CD4-positive, CD25-positive, alpha-beta regulatory T cell (primary cell): ENCODE data around the gene ATP2B3. TPM values are rescaled to one million over a fixed set of nuclear protein-coding genes. Genes with fewer than 3 reads are reported as not detected.

Experiments used
- ATAC-seq, 2 donors: fragments of 150-1000 bp; cut with Tn5 transposase; one replicate each; pipeline ENCODE4 v1.10.0; 2021; ENCODE audit warnings: low read depth in 2 of 2, moderate number of reproducible peaks in 2 of 2, moderate library complexity in 1 of 2
- DNase-seq, 3 donors: peaks; one replicate each; pipeline versions ENCODE4 v3.0.0 to v3.0.0-alpha.2; 2012 to 2022; ENCODE audit warnings: mixed read lengths in 1 of 3
- H3K27ac ChIP-seq: one replicate; pipeline ENCODE4 v1.7.0; 2013; ENCODE audit warnings: mild to moderate bottlenecking, low read length; ENCODE audit not compliant: insufficient read depth, poor library complexity, severe bottlenecking
- H3K27me3 ChIP-seq: one replicate; pipeline ENCODE4 v1.7.0; 2013; ENCODE audit warnings: low read length; ENCODE audit not compliant: control insufficient read depth, insufficient read depth
- H3K36me3 ChIP-seq: one replicate; pipeline ENCODE4 v1.7.0; 2013; ENCODE audit warnings: mild to moderate bottlenecking, low read length, moderate library complexity; ENCODE audit not compliant: control insufficient read depth, insufficient read depth
- H3K4me1 ChIP-seq: 2 replicates; pipeline ENCODE4 v1.7.0; 2013; ENCODE audit warnings: mild to moderate bottlenecking, low read length; ENCODE audit not compliant: insufficient read depth, control insufficient read depth, poor library complexity, severe bottlenecking
- H3K4me3 ChIP-seq: one replicate; pipeline ENCODE4 v1.7.0; 2013; ENCODE audit warnings: low read depth, mild to moderate bottlenecking, low read length, moderate library complexity
- H3K9me3 ChIP-seq, 2 experiments: 1 replicate in 1 of 2; 2 replicates in 1 of 2; pipeline ENCODE4 v1.7.0; 2013; ENCODE audit warnings: low read length in 2 of 2, mild to moderate bottlenecking in 1 of 2, moderate library complexity in 1 of 2; ENCODE audit not compliant: control insufficient read depth in 2 of 2
- H3K27ac Mint-ChIP-seq, 3 donors: one replicate each; pipeline ENCODE4 v1.8.0; 2020 to 2022; ENCODE audit warnings: mild to moderate bottlenecking in 3 of 3, mixed read lengths in 3 of 3, moderate library complexity in 2 of 3
- H3K27me3 Mint-ChIP-seq: one replicate; pipeline ENCODE4 v1.8.0; 2022; ENCODE audit warnings: mild to moderate bottlenecking, mixed read lengths
- H3K36me3 Mint-ChIP-seq: one replicate; pipeline ENCODE4 v1.8.0; 2020; ENCODE audit warnings: mixed read lengths
- H3K4me1 Mint-ChIP-seq, 4 donors: one replicate each; pipeline ENCODE4 v1.8.0; 2020 to 2022; ENCODE audit warnings: mixed read lengths in 4 of 4, mild to moderate bottlenecking in 1 of 4
- H3K4me3 Mint-ChIP-seq, 4 donors: one replicate each; pipeline ENCODE4 v1.8.0; 2020 to 2022; ENCODE audit warnings: mild to moderate bottlenecking in 4 of 4, mixed read lengths in 4 of 4, moderate library complexity in 3 of 4
- H3K9me3 Mint-ChIP-seq, 7 donors: one replicate each; pipeline ENCODE4 v1.8.0; 2020 to 2022; ENCODE audit warnings: mixed read lengths in 7 of 7, mild to moderate bottlenecking in 3 of 7, moderate library complexity in 2 of 7
- polyA plus RNA-seq, 4 donors: library from polyadenylated mRNA; unstranded; fragments of 300-500 nt; fragmentation: Illumina TruSeq; gene quantifications; one replicate each; pipeline ENCODE4 v1.2.3, GENCODE V29; 2021
- total RNA-seq: library from RNA; stranded (reverse); gene quantifications from one replicate; pipeline ENCODE4 v1.2.3, GENCODE V29; 2022

The ATP2B3 gene
- total and polyA plus RNA-seq, 5 donors from 2014 or later, result not detected

DNA sequence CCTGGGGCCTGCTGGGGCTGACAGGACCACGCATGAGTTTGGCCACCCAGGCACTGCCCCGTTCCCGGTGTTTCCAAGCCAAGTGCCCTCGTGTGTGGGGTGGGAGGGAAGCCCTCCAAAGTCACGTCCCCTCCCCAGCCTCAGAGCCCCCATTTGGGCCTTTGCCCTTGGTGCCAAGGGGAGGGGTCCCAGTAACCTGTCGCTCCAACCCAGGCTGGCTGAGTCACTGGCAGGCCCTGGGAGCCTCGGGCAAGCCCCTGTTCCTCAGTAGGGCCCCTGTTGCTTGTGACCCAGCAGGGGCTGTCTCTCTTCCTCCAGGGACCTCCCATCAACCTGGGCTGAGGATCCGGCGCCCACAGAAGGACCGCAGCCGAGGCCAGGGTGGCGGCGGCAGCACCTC is 36.4 kb upstream of the ATP2B3 start:
- Mint-ChIP-seq H3K4me1 (peaks cover 0 to 5% (median under 1%) of the 10 kb centered on the region in 4 donors), H3K4me3 (no peak overlapping the region), H3K27ac (no peak overlapping the region), H3K36me3 (no peaks in the 10 kb centered on the region), H3K9me3 (no peaks in the 10 kb centered on the region), H3K27me3 (no peaks in the 10 kb centered on the region)
- no peak overlapping the region for H3K27ac ChIP-seq
- H3K36me3 ChIP-seq, result no peaks in the 10 kb centered on the region
- no peaks in the 10 kb centered on the region for H3K4me1 ChIP-seq
- H3K9me3 ChIP-seq, result no peaks in the 10 kb centered on the region
- H3K4me3 ChIP-seq, result no peak overlapping the region
- DNase-seq (no peak), ATAC-seq (no peak)
- H3K27me3 ChIP-seq, result no peaks in the 10 kb centered on the region

DNA sequence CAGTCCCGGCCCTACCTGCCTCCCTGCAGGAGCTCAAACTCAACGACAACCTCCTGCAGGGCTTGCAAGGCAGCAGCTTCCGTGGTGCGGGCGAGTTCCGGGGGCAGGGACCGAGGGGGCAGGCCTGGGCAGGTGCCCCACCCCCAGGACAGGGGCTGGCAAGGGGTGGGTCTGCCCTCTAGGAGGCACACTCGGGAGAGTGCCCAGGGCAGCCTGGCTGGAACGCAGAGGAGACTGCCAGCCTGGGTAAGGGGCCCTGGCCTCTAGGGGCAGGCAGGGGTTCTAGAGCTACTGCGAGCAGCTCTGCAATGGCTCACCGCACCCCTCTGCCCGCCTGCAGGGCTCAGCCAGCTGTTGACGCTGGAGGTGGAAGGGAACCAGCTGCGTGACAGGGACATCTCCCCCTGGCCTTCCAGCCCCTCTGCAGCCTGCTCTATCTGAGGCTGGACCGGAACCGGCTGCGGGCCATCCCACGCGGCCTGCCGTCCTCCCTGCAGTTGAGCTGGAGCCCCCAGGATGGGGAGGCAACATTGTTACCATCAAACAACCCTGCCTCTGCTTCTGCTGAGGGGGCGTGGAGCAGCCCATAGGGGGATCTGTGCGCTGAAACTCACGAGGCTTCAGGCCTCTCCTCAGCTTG is 34.9 kb upstream of the ATP2B3 start:
- Histone ChIP-seq H3K9me3 (no peaks in the 10 kb centered on the region), H3K36me3 (no peaks in the 10 kb centered on the region), H3K27me3 (no peaks in the 10 kb centered on the region), H3K27ac (no peak overlapping the region), H3K4me3 (no peak overlapping the region), H3K4me1 (no peaks in the 10 kb centered on the region)
- Mint-ChIP-seq H3K4me1 (no peaks in the 10 kb centered on the region), H3K9me3 (no peaks in the 10 kb centered on the region), H3K27me3 (no peaks in the 10 kb centered on the region), H3K27ac (no peak overlapping the region), H3K4me3 (no peak overlapping the region), H3K36me3 (no peaks in the 10 kb centered on the region)
- ATAC-seq (no peak), DNase-seq (no peak)

DNA sequence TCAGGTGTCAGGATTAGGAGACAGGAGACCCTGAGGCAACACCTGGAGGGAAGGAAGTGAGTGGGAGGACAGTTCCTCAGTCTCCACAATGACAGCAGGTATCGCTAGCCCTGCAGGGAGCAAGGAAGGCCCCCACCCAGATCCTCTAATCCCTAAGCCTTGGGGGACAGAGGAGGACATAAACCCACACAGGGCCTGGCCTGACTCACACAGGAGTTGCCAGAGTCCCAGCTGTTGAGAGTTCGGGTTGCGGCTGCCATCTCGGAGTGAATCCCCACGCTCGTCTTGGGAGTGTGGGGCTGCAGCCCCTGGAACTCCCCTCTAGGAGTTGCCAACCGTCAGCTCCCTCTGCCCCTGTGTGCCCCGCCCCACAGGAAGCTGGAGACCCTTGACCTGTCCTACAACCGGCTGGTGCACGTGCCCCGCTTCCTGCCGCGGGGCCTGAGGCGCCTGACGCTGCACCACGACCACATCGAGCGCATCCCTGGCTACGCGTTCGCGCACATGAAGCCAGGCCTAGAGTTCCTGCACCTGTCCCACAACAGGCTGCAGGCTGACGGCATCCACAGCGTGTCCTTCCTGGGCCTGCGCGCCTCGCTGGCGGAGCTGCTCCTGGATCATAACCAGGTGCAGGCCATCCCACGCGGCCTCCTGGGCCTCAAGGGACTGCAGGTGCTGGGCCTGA is 31.9 kb upstream of the ATP2B3 start:
- H3K4me3 ChIP-seq, result no peak overlapping the region
- H3K27ac ChIP-seq, result no peak overlapping the region
- ATAC-seq, result no peak
- no peaks in the 10 kb centered on the region for H3K36me3 Mint-ChIP-seq
- H3K4me1 ChIP-seq, result no peaks in the 10 kb centered on the region
- H3K27me3 ChIP-seq, result no peaks in the 10 kb centered on the region
- no peak overlapping the region for H3K4me3 Mint-ChIP-seq
- no peak for DNase-seq
- H3K27me3 Mint-ChIP-seq, result no peaks in the 10 kb centered on the region
- H3K9me3 Mint-ChIP-seq, result no peaks in the 10 kb centered on the region
- no peaks in the 10 kb centered on the region for H3K36me3 ChIP-seq
- no peaks in the 10 kb centered on the region for H3K4me1 Mint-ChIP-seq
- no peak overlapping the region for H3K27ac Mint-ChIP-seq
- no peaks in the 10 kb centered on the region for H3K9me3 ChIP-seq

DNA sequence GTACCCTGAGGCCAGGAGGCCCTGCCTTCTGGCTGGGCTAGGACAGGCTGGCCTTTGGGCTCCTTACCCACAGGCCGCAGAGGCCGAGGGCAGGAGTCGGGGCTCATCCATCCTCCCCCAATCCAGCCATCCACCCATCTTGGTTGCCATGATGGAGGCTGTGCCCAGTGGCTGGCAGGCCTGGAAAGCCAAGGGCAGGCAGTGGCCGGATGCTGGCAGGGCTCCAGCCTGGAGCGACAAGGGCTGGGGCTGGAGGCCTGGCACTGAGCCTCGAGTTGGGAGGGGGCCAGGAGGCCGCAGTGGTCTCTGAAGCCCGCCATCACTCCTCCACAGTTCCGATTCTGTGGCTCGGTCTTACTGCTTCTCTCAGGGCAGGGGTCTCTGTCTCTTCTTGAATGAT is 31.3 kb upstream of the ATP2B3 start:
- no peaks in the 10 kb centered on the region for H3K4me1 ChIP-seq
- Mint-ChIP-seq H3K36me3 (no peaks in the 10 kb centered on the region), H3K4me1 (no peaks in the 10 kb centered on the region), H3K27me3 (no peaks in the 10 kb centered on the region), H3K27ac (no peak overlapping the region), H3K4me3 (no peak overlapping the region), H3K9me3 (no peaks in the 10 kb centered on the region)
- no peaks in the 10 kb centered on the region for H3K9me3 ChIP-seq
- DNase-seq (no peak), ATAC-seq (no peak)
- no peaks in the 10 kb centered on the region for H3K27me3 ChIP-seq
- H3K4me3 ChIP-seq, result no peak overlapping the region
- no peak overlapping the region for H3K27ac ChIP-seq
- no peaks in the 10 kb centered on the region for H3K36me3 ChIP-seq

DNA sequence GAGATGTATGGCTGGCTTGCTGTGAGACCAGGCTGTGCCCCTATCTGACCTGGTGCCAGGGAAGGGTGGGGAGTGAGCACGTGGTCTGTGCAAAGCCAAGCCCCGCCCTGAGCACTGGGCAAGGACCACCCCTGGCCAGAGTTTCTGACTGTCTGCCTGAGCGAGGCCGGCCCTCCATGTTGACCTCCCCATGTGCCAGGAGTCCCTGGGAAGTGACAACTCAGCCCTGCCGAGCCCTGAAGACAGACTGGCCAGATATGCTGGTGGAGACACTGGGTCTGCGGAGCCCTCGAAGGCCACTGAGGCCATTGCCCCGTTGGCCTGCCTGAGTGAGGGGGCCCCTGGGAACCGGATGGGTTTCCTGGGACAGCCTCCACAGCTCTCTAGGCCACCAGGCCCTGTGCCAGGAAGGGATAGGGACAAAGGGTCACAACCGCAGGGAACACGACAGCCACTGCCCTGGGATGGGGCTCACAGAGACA is 29.8 kb upstream of the ATP2B3 start:
- no peaks in the 10 kb centered on the region for H3K27me3 ChIP-seq
- H3K27ac Mint-ChIP-seq, result no peak overlapping the region
- no peaks in the 10 kb centered on the region for H3K36me3 Mint-ChIP-seq
- no peaks in the 10 kb centered on the region for H3K27me3 Mint-ChIP-seq
- no peaks in the 10 kb centered on the region for H3K4me1 ChIP-seq
- no peak overlapping the region for H3K27ac ChIP-seq
- no peaks in the 10 kb centered on the region for H3K36me3 ChIP-seq
- H3K4me3 ChIP-seq, result no peak overlapping the region
- no peaks in the 10 kb centered on the region for H3K9me3 Mint-ChIP-seq
- H3K4me3 Mint-ChIP-seq, result no peak overlapping the region
- DNase-seq (no peak), ATAC-seq (no peak)
- H3K9me3 ChIP-seq, result no peaks in the 10 kb centered on the region
- no peaks in the 10 kb centered on the region for H3K4me1 Mint-ChIP-seq

DNA sequence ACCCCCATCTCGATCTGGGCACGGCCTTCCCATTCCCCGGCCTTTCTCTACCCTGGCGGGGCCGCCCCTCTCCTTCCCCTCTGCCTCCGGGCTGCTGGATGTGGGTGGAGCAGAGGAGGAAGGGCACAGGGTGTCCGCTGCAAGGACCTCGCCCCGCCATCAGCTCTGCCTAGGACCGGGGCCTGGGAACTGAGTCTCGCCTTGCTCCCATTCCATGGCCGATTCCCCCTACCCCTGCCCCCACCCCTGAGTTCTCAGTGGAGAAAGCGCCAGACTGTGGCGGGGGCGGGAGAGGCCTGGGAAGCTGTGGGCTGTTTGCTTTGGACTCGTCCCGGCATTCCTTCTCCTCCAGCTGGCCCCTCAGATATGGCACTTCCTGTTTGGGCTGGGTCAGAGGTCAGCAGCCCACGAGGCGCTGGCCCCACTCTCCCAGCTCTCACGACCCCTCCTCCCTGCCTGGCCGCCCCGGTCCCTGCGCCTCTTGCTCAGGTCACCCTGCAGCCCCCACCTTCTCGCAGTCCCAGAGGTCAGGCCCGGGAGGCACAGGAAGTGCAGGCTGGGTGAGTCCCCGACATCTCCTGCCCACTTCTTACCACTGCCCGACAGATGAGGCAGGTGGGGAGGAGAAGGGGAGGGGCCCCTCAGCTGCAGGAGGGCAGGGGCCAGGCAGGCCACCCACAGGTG is 29.1 kb upstream of the ATP2B3 start:
- no peaks in the 10 kb centered on the region for H3K4me1 ChIP-seq
- H3K36me3 ChIP-seq, result no peaks in the 10 kb centered on the region
- Mint-ChIP-seq H3K36me3 (no peaks in the 10 kb centered on the region), H3K9me3 (no peaks in the 10 kb centered on the region), H3K4me1 (no peaks in the 10 kb centered on the region), H3K27ac (no peak overlapping the region), H3K4me3 (no peak overlapping the region), H3K27me3 (no peaks in the 10 kb centered on the region)
- no peak overlapping the region for H3K27ac ChIP-seq
- no peak for ATAC-seq
- H3K4me3 ChIP-seq, result no peak overlapping the region
- H3K27me3 ChIP-seq, result no peaks in the 10 kb centered on the region
- DNase-seq, result no peak
- no peaks in the 10 kb centered on the region for H3K9me3 ChIP-seq

DNA sequence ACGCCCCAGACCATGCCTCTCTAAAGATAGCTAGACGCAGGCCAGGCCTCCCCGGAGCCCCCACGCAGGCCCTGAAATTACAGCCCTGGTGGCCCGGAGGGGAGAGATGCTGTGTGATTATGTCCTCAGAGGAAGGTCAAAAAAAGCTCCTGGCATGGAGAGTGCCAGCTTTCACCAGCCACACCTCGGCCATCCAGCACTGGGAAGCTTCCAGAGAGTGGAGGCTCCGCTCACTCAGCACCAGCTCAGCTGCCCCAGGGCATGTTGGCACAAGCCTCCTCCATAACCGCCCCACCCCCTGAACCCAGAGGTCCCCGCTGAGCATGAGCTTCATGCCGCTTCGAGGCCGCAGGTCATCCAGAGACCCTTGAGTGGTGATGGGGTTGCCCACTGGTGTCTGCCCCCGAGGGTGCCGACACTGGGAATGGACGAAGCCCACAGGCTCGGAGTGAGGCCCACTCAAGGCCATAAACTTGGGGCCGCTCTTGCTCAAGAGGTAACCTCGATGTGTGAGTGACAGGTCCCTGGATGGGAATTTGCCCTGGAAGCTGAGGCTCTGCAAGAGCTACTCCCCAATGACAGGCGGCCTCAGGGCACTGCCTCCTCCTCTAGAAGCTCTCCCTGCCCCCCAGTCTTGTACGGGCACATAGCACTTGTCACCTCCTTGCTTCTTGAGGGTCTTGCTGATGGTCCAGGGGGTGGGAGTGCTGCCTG is 27.1 kb upstream of the ATP2B3 start:
- no peaks in the 10 kb centered on the region for H3K36me3 ChIP-seq
- no peaks in the 10 kb centered on the region for H3K27me3 Mint-ChIP-seq
- ATAC-seq, result no peak
- H3K4me1 ChIP-seq, result no peaks in the 10 kb centered on the region
- H3K4me1 Mint-ChIP-seq, result peaks cover 0 to 4% (median 0%) of the 10 kb centered on the region in 4 donors
- H3K36me3 Mint-ChIP-seq, result no peaks in the 10 kb centered on the region
- no peaks in the 10 kb centered on the region for H3K27me3 ChIP-seq
- no peak overlapping the region for H3K4me3 ChIP-seq
- no peak for DNase-seq
- H3K9me3 ChIP-seq, result no peaks in the 10 kb centered on the region
- H3K27ac ChIP-seq, result no peak overlapping the region
- H3K9me3 Mint-ChIP-seq, result no peaks in the 10 kb centered on the region
- no peak overlapping the region for H3K27ac Mint-ChIP-seq
- no peak overlapping the region for H3K4me3 Mint-ChIP-seq
